HG03460 (cell line): ENCODE measurements around the gene ITGA8.

ENCODE experiments used
- ATAC-seq: cut with Tn5 transposase; IDR thresholded peaks from one replicate; pipeline ENCODE4 v1.9.1; 2021; ENCODE audit not compliant: unreplicated experiment

The ITGA8 gene

GRCh38 chr10:15737656-15738055 lies 17.9 kb upstream of the ITGA8 start:
- no peak for ATAC-seq

GRCh38 chr10:15735763-15736162 lies 16.0 kb upstream of the ITGA8 start:
- no peak for ATAC-seq

- no peak for ATAC-seq
Observed at GRCh38 chr10:15730341-15730740, 10.6 kb upstream of the ITGA8 start.

- ATAC-seq: no peak
Observed at GRCh38 chr10:15729890-15730289, 10.2 kb upstream of the ITGA8 start.

- no peak for ATAC-seq
Observed at GRCh38 chr10:15726042-15726441, 6.3 kb upstream of the ITGA8 start.

- ATAC-seq: no peak
Observed at GRCh38 chr10:15725603-15726002, 5.9 kb upstream of the ITGA8 start.

- ATAC-seq: no peak
Observed at GRCh38 chr10:15724683-15725082, 5.0 kb upstream of the ITGA8 start.

GRCh38 chr10:15723803-15724202 lies 4.1 kb upstream of the ITGA8 start:
- ATAC-seq: no peak

GRCh38 chr10:15720635-15721287 lies 1.0 kb upstream of the ITGA8 start:
- no peak for ATAC-seq

GRCh38 chr10:15719049-15719898 lies 448 bp downstream of the ITGA8 start:
- ATAC-seq: no peak

GRCh38 chr10:15718694-15719048 lies 1.1 kb downstream of the ITGA8 start:
- no peak for ATAC-seq

- ATAC-seq: no peak
Observed at GRCh38 chr10:15715619-15716227, 4.0 kb downstream of the ITGA8 start.

GRCh38 chr10:15714847-15715246 lies 4.9 kb downstream of the ITGA8 start:
- no peak for ATAC-seq

GRCh38 chr10:15712883-15713282 lies 6.8 kb downstream of the ITGA8 start:
- ATAC-seq: no peak

- no peak for ATAC-seq
Observed at GRCh38 chr10:15710455-15710854, 9.3 kb downstream of the ITGA8 start.

- ATAC-seq: no peak
Observed at GRCh38 chr10:15705298-15705697, 14.4 kb downstream of the ITGA8 start.

GRCh38 chr10:15704581-15704968 lies 15.1 kb downstream of the ITGA8 start:
- no peak for ATAC-seq

GRCh38 chr10:15703944-15704580 lies 15.7 kb downstream of the ITGA8 start:
- no peak for ATAC-seq

- no peak for ATAC-seq
Observed at GRCh38 chr10:15703151-15703880, 16.4 kb downstream of the ITGA8 start.

- ATAC-seq: no peak
Observed at GRCh38 chr10:15700078-15700674, 19.5 kb downstream of the ITGA8 start.

GRCh38 chr10:15695852-15696251 lies 23.9 kb downstream of the ITGA8 start:
- ATAC-seq: no peak
